NCI-H774 (cell line): ENCODE results near the gene NIPBL.
"Not testable (repeated sequence)": the region's sequence is repeated elsewhere in the genome, so short reads cannot be mapped to it uniquely, and the experiment has no call there.

Experiments used
- DNase-seq: peaks from one replicate; lab custom pipeline; 2025; lab: John Stamatoyannopoulos, UW

NIPBL gene

DNA sequence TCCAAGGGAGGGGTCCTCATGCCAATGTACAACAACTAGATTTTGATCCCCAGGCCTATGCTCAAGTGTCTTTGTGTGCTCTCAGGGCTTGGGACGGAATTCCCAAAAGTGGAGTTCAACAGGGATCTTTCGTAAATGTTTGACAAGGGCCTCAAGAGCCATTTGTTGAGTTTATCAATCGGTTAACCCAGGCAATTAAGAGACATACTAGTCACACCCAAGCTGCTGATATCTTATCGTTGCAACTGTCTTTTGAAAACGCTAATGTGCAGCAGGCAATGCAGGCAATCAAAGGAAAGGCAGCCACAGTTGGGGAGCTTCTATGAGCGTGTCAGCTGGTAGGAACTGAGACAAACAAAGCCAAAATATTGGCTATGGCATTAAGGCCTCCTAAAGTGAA is 211.4 kb downstream of the NIPBL start:
- no peak for DNase-seq

DNA sequence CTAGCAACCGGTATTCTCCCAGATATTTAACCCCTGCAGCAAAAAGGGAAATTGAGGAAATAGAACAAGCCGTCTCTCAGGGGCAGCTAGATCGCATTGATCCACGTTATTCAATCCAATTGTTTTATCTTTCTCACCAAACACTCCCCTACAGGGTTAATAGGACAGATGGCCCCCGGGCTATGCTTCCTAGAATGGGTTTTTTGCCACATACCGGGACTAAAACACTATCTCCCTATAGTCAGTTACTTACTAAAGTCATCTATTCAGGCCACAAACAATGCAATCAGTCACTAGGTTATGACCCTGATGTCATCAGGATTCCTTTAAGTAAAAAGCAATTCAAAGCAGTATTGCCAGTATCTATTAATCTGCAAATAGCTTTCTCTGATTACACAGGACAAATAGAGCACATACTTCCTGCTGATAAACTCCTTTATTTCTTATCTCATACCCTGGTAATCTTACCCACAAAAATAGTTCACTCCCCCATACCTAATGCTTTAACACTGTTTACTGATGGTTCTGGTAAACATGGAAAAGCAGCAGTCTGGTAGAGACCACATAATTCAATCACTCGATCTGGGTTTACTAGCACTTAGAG is 213.7 kb downstream of the NIPBL start:
- no peak for DNase-seq

DNA sequence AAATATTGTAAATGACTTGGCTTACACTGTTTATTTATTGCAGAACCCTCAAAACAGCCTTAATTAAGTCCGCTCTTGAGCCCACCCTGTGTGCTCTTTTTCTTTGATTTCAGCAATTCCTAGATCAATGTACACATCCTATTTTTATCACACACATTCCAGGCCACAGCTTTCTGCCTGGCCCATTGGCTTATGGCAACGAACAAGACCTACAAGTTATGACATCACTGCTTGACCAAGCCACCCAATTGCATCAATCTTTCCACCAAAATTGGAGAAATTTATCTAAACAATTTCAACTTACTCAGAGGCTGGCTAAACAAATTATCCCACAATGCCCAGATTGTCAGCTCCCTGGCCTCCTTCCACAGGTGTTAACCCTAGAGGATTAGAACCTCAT is 214.2 kb downstream of the NIPBL start:
- no peak for DNase-seq

DNA sequence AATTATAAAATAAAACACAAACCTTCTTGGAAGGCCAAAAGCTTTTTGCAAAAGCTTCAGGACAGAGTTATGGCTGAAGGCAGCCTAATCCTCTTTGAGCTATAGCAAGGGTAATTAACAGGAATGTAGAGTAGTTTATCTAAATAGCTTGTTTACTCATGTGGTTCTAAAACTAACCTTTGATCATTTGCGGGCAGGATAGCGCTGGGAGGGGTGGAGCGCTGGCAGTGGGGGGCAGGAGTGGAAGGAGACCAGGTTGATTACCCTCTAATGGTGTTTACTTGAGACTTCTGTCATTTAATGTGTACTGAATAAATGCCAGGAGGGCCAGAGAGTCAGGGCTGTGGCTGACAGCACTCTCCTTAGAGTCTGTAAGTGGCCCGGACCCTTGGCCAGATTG is 217.2 kb downstream of the NIPBL start:
- DNase-seq, result not testable (repeated sequence)

DNA sequence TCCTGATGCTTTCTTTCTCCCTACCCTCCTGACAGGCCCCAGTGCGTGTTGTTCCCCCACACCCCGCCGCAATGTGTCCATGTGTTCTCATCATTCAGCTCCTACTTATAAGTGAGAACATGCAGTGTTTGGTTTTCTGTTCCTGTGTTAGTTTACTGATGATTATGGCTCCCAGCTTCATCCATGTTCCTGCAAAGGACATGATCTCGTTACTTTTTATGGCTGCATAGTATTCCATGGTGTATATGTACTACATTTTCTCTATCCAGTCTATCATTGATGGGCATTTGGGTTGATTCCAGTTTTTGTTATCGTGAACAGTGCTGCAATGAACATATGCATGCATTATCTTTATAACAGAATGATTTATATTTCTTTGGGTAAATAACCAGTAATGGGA is 222.7 kb downstream of the NIPBL start:
- not testable (repeated sequence) for DNase-seq

DNA sequence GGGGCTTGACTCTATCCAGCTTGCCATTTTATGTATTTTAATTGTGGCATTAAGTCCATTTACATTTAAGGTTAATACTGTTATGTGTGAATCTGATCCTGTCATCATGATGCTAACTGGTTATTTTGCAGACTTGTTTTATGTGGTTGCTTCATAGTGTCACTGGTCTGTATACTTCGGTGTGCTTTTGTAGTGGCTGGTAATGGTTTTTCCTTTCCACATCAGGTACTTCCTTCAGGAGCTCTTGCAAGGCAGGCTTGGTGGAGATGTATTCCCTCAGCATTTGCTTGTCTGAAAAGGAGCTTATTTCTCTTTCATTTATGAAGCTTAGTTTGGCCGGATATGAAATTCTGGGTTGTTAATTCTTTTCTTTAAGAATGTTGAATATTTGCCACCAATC is 226.7 kb downstream of the NIPBL start:
- no peak for DNase-seq

DNA sequence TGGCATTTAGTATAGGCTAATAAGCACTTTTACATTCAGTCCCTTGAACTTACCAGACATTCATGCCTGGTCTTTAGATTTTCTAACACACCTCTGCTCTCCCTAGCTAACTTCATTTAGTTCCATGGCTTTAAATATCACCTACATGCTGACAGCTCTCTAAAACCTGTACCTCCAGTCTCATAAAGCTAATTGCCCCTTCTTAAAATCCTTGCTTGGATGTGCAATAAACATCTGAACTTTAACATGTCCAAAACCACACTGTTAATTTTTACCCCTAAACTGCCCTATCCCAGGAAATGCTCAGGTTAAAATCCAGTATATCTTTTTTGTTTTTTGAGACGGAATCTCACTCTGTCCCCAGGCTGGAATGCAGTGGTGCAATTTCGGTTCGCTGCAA is 232.8 kb downstream of the NIPBL start:
- DNase-seq, result no peak

DNA sequence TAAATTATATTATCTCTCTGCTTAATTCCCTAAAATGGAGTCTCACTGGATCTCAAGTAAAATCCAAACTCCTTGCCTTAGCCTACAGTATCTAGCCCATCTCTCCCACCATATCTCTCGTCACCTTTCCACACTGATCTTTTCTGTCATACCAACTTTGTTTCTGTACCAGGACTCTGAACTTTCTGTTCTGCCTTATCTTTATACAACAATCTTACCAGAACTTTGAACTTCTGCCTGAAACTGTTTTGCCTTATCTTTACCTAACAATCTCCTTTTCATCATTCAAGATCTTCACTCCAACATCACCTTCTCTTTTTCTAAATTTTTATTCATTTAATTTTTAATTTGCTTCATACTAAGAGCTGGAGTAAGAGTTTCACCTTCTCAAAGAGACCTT is 233.6 kb downstream of the NIPBL start:
- no peak for DNase-seq

DNA sequence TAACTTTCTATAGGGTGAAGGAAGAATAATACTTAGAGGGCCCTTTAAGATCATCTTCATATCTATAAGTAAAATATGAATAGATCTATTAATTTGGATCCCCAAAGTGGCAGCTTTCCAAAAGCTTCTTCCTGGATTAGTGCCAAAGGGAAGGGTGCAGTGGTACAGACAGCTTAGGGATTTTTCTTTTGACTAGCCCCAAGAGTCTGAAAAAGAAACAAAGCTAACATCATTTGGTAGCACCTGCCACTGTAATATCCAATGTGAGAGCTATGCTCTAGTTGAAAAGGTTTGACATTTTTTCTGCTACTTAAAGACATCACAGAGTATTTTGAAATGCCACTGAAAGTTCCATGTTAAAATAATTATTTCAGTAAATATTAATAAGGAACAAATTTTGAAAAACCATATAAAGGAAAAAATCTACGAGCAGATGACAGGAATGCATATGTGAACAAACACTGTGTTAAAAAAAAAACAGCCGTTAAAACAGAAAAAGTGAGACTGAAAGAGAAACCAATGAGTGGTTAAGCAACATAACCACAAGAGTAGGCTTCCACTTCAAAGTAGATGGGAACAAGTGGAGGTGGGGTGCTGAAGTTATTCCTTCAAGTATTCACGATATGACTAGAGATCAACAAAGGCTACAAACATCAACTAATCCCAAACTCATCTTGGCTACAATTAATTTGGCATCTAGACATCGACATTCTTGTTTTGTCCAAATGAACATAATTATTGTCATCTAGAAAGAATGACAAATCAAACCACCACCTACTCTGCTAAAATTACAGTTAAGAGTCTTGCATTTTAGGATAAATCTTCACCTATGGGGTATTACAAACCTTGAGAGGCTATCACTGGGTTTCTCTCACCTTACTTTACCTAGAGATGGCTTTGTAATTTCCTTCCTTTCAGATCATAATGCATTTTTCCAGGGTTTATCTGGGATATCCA is 235.1 kb downstream of the NIPBL start:
- DNase-seq, result no peak

DNA sequence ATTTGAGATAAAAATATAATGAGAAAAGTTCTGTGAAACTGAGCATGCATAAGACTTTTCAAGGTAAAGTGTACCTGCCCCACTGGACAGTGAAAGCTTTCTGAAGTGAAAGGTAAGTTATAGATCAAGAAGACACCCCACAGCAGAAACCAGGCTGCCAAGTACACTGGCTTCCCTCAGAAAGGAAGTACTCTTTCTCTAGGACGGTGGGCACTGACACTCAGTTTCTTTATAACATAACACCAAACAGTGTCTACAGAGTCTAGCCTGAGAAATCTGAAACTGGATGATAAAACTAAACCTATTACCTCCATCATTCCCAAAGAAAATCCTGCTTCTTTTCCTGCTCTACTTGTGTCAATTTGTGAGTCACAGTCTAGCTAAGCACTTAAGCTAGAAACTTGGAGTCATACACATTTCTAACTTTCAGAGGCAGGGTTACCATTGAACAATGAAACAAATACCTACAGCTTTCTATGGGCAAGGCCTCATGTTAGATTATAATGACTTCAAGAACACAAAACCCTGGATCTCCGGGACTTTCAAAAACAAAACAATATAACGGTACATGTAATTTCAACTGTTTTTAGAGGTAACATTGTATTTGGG is 235.9 kb downstream of the NIPBL start:
- DNase-seq, result no peak
